Measurements from ENCODE around the gene GUCY2C.

GUCY2C gene

GRCh38 chr12:14567351-14568162, 128.8 kb downstream of the GUCY2C start, which contains the start of gene PLBD1:
PLBD1 (minus strand) TSS chr12:14567883; CDS start chr12:14567696, 187 bp downstream.
- no peak for DNase-seq (ENCODE audit: low read depth)

DNA sequence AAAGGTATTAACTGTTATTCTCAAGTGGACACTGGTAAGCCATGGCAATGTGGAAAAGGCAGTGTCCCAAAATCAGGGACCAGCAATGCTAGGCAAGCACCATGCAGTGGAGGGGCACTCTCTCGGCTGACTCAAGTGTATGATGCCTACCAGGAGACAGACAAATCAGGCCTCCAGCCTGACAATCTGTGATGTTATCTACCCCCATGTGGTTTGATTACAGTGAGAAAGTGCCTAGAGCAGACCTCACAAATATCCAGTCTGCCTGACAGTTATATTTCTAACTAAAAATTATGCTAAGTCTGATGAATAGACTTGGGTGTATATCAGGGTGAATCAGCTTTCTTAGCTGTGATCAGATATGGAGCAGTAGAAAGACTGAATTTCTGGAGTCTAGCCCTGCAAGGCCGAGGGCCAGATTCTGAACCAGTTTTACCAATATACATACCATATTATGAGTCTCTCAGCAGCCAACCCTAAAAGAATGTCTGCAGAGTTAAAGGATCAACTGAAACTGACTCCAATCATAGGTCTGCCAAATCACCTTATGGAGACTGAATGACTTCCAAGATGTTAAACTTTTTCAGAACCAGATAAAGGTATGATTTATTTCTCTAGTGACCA, 132.0 kb downstream of the GUCY2C start:
- no peak for DNase-seq (ENCODE audit: low read depth)

GRCh38 chr12:14563046-14563445, 133.4 kb downstream of the GUCY2C start:
- no peak for DNase-seq (ENCODE audit: low read depth)

All from stimulated activated CD8-positive, alpha-beta memory T cell treated with anti-CD3 and anti-CD28 coated beads, Interleukin-7, amount 100 ng/mL, for 24 hours (primary cell).